PFSK-1 (cell line): ENCODE measurements around the gene FAM186B.

Experiments used
- FOXP2 ChIP-seq: optimal IDR thresholded peaks from 2 replicates; pipeline ENCODE3; 2011; ENCODE audit warnings: borderline replicate concordance, control low read depth, inconsistent platforms; ENCODE audit not compliant: insufficient read depth; ENCODE audit errors: extremely low read length, extremely low read depth
- POLR2AphosphoS5 ChIP-seq: IDR thresholded peaks from 2 replicates; pipeline ENCODE4 v1.6.1; 2012; ENCODE audit warnings: low read depth, mild to moderate bottlenecking, control low read depth, low read length, moderate library complexity
- REST ChIP-seq, 2 experiments: IDR thresholded peaks; 2 replicates each; pipeline versions ENCODE4 v1.6.1 to v1.8.0; 2011 to 2012; ENCODE audit warnings: low read depth in 2 of 2, low read length in 2 of 2, control low read depth in 1 of 2, inconsistent platforms in 1 of 2, mild to moderate bottlenecking in 1 of 2, moderate library complexity in 1 of 2; ENCODE audit not compliant: insufficient read depth in 1 of 2
- SIN3A ChIP-seq: IDR thresholded peaks from 2 replicates; pipeline ENCODE4 v1.6.1; 2012; ENCODE audit warnings: mild to moderate bottlenecking, low read length, moderate library complexity, borderline replicate concordance; ENCODE audit not compliant: insufficient read depth
- TAF1 ChIP-seq: IDR thresholded peaks from 2 replicates; pipeline ENCODE4 v1.6.1; 2012; ENCODE audit warnings: low read length, control low read depth, borderline replicate concordance; ENCODE audit not compliant: insufficient read depth

FAM186B gene

GRCh38 chr12:49540229-49541139 lies 65.0 kb downstream of the FAM186B start:
- TF ChIP-seq TAF1: no peak

GRCh38 chr12:49539406-49540228 lies 65.8 kb downstream of the FAM186B start:
- no peak for TF ChIP-seq FOXP2

GRCh38 chr12:49538510-49539403 lies 66.7 kb downstream of the FAM186B start, which contains the start of gene KCNH3:
KCNH3 (plus strand) TSS chr12:49539030; CDS start chr12:49539417, 387 bp downstream.
- TF ChIP-seq REST (IDR thresholded peaks at IDR 0.05; ENCODE audit: insufficient read depth in 1 of 2, low read depth in 2 of 2, low read length in 2 of 2): no peak
- TF ChIP-seq FOXP2: no peak
- TF ChIP-seq POLR2AphosphoS5: no peak
- no peak for TF ChIP-seq TAF1
- no peak for TF ChIP-seq SIN3A

- no peak for TF ChIP-seq REST (IDR thresholded peaks at IDR 0.05; ENCODE audit: insufficient read depth in 1 of 2, low read depth in 2 of 2, low read length in 2 of 2)
Measured at GRCh38 chr12:49537752-49538509, 67.5 kb downstream of the FAM186B start.
